BE2C (cell line): ENCODE results near the gene C1GALT1.

Source experiments
- DNase-seq: peaks from one replicate; pipeline ENCODE4 v3.0.0-alpha.2; 2020
- H3K27me3 ChIP-seq: fragments of 250-450 bp; sonication (Bioruptor Pico); 2 replicates; pipeline ENCODE4 v1.5.1; 2020; ENCODE audit warnings: mild to moderate bottlenecking
- H3K36me3 ChIP-seq: fragments of 250-450 bp; sonication (Bioruptor Pico); 2 replicates; pipeline ENCODE4 v1.5.1; 2020; ENCODE audit warnings: mild to moderate bottlenecking
- H3K4me1 ChIP-seq: fragments of 250-450 bp; sonication (Bioruptor Pico); 2 replicates; pipeline ENCODE4 v1.5.1; 2020
- H3K4me3 ChIP-seq: 2 replicates; pipeline ENCODE4 v1.5.1; 2011; ENCODE audit warnings: low read depth, low read length
- H3K9me3 ChIP-seq: fragments of 250-450 bp; sonication (Bioruptor Pico); 2 replicates; pipeline ENCODE4 v1.5.1; 2020
- TF ChIP-seq, protein P1 (sequence below): IDR thresholded peaks from 2 replicates; pipeline ENCODE4 v1.5.1; 2012; ENCODE audit warnings: mild to moderate bottlenecking, low read depth, low read length

Gene C1GALT1

DNA sequence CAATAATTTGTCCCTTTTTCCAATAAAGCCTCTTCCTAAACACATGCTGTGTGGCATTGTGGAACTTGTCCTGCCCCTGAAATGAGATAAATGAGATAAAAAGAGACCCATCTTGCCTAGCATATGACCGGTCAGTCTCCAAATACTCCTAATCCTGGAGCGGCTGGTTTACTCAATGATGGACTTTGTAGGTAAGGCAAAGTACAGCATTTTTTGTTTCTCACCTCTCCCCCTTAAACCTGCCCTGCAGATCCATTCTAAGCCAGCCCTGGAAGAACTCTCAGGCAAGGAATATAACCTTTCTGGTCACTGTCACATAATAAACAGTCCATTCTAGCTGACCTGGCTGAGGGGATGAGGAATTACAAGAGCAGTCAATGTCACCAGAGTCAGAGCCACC lies 110.7 kb downstream of the C1GALT1 start:
- DNase-seq = no peak
- Histone ChIP-seq H3K4me1 (no peaks in the 10 kb centered on the region; the same call in 1 of the 2 replicates), H3K9me3 (no peaks in the 10 kb centered on the region), H3K27me3 (peaks cover 4% of the 10 kb centered on the region; the same call in 1 of the 2 replicates), H3K36me3 (no peaks in the 10 kb centered on the region), H3K4me3 (no peak overlapping the region)
- TF ChIP-seq, protein P1, sequence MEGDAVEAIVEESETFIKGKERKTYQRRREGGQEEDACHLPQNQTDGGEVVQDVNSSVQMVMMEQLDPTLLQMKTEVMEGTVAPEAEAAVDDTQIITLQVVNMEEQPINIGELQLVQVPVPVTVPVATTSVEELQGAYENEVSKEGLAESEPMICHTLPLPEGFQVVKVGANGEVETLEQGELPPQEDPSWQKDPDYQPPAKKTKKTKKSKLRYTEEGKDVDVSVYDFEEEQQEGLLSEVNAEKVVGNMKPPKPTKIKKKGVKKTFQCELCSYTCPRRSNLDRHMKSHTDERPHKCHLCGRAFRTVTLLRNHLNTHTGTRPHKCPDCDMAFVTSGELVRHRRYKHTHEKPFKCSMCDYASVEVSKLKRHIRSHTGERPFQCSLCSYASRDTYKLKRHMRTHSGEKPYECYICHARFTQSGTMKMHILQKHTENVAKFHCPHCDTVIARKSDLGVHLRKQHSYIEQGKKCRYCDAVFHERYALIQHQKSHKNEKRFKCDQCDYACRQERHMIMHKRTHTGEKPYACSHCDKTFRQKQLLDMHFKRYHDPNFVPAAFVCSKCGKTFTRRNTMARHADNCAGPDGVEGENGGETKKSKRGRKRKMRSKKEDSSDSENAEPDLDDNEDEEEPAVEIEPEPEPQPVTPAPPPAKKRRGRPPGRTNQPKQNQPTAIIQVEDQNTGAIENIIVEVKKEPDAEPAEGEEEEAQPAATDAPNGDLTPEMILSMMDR = no peak

DNA sequence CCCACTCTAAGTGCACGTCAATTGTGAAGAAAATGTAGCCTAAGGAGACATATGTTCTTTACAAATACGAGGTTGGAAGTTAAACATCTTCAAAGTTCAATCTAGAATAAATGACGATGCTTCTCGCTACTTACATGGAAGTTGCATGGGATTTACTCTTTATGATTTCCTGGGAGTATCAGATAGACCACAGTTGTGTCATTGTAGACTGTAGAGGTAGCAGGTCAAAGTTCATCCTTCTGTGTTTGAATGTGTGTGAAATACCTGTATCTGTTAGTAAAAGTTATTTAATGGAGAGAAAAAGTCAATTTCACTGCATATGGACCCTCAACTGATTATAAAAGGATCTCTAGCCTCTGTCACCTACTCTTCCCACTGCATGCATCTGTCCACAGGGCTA lies 112.6 kb downstream of the C1GALT1 start:
- TF ChIP-seq, protein P1 = no peak
- DNase-seq = no peak
- H3K36me3 ChIP-seq = no peaks in the 10 kb centered on the region
- no peaks in the 10 kb centered on the region for H3K9me3 ChIP-seq
- H3K4me3 ChIP-seq = no peak overlapping the region
- H3K27me3 ChIP-seq = peaks cover 4% of the 10 kb centered on the region; the same call in 1 of the 2 replicates
- no peaks in the 10 kb centered on the region; the same call in 1 of the 2 replicates for H3K4me1 ChIP-seq
